ACHN (cell line): ENCODE results near the gene SMCHD1.
"Not testable (repeated sequence)": the region's sequence is repeated elsewhere in the genome, so short reads cannot be mapped to it uniquely, and the experiment has no call there.

Source experiments
- DNase-seq: peaks from one replicate; pipeline ENCODE4 v3.0.0-alpha.2; 2015
- in situ Hi-C: cut with HindIII; loops from 2 replicates; pipeline ENCODE4 v1.10.0; 2017; ENCODE audit warnings: low sequenced_read_pairs, low pct_ligation_motif_present, low pct_unique_long_range_greater_than_20kb

The SMCHD1 gene

GRCh38 chr18:2839202-2839601, 183.7 kb downstream of the SMCHD1 start:
- in situ Hi-C loops: no loop called here
- no peak for DNase-seq

DNA sequence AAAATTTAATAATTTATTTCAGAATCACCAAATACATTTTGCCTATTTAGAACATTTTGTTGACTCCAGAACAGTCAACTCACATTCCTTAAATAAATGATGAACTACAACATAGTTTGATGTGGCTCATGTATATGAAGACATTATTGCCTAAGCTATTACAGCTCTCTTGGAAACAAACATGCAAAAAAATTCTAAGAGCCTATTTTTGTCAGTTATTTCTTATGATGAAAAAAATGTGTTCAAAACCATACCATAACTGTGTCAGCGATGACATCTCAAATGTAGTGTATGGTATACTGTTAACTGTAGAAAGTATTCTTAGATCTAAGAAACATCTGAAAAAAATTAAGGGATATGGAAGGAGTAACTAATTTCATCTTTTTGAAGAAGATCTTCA, 185.0 kb downstream of the SMCHD1 start:
- in situ Hi-C loops: no loop called here
- DNase-seq: no peak

- in situ Hi-C loops: no loop called here
- no peak for DNase-seq
Observed at GRCh38 chr18:2843146-2843545, 187.6 kb downstream of the SMCHD1 start.

- no peak for DNase-seq
- in situ Hi-C loops: no loop called here
Observed at GRCh38 chr18:2845172-2845571, 189.6 kb downstream of the SMCHD1 start.

DNA sequence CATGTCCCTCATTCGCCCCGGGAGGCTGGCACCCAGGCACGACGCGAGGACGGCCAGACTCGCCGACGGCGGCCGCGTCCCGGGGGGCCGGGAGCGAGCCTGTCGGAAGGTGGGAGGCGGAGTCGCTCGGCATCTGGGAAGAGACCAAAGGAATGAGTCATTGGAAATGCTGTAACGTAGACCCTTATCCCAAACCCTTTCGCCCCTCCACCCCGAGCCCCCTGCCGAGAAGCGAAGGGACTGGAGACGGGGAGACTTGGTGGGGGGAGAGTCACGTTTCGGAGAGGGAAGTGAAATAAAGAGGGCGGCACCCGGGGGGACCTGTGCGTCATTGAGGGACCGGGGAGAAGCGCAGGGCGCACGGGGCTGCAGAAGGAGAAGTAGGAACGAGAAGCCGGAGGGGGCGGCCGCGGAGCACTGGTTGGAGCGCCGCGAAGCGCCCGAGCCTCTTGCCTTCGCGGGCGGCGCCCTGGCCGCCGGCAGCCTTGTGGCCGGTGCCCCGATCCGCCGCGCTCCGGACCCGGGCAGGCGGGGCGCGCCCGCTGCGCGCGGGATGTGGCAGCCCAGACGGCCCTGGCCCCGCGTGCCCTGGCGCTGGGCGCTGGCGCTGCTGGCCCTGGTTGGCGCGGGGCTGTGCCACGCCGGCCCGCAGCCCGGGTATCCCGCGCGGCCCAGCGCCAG, 191.2 kb downstream of the SMCHD1 start, which contains the start of gene EMILIN2:
Gene EMILIN2, plus strand, starts transcription at position 371 of the 681 bp plus-strand sequence. Its CDS starts 183 bp downstream, at position 554.
- peak; percentile 5 for DNase-seq
- in situ Hi-C loops: no loop called here

DNA sequence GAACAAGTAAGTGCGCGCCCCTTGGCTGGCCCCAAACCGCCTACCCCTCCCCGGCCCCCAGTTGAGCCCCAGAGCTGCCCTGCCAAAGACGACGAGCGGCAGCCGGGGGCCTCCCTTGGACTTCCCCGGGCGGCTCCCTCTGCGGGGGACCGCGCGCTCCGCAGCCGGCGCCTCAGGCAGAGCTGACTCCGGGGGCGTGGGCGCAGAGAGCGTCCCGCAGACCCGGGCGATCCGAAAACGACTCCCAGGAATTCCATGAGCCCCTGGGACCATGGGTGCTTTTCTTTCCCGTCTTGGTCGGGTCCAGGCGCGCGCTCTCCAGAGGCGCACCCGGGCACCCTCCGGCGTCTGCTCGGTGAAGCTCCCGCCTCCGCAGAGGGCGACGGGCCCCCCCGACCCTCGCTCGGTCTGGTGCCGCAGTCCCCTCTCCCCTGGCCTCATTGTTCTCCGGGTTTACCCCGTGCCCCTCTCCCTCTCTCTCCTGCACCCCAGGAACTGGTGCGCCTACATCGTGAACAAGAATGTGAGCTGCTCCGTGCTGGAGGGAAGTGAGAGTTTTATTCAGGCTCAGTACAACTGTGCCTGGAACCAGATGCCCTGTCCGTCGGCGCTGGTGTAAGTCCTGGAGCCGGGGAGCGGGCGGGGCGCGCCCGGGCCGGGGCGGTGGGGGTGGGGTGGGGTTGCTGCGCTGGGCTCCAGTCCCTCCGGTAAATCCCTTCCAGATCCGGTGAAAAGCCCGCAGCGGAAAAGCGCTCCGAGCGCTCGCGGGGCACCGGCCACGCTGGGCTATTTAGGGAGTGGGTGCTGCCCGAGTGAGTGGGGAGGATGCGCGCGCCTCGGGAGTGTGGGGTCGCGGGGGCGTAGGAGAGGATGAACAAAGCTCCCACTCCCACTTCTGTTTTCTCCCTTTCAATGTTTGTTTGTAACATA, 192.1 kb downstream of the SMCHD1 start:
- in situ Hi-C loops: no loop called here
- peak; percentile 3 for DNase-seq

DNA sequence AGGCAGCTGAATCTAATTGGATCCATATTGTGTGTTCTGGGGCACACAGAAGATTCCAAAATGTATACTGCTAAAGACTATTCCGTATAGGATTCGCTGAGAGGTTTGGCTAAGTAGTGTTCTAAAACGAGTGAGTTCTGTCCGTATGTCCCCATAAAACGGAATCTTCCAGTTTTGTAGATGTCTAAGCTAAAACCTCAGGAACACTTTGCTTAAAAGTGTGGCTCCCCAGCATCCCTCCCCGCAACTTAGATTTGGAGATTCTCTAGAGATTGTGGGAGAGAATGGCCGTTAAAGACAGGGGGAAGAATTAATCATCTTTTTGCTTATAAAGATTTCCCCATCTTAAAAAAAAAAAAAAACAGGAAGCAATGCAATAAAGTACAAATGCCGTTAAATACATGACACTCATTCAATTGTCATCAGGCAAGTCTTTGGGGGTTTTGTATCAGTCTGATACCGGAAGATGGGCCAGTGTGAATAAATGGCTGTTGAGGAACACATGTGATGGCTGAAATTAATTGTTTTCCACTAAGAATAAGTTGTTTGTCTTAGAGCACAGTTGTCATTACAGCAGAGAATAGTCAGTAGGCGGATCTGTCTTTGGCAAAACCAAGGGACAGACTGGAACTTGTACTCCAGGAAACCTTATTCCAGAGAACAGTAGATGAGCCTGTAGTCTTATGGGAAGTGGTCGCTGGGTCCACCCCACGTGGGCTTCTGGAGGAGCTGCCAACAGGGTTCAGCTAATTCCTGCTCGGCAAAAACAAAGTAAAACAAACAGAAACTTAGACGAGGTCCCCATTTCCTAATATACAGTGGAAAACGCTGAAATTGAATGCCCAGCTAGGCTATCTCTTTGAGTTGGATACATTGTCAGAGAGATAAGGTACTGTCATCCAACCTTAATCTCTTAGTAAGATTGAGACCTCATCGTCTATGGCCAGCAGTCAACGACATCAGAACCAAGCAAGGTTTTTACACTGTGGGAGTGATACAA, 193.0 kb downstream of the SMCHD1 start:
- DNase-seq: no peak
- in situ Hi-C loops: no loop called here

GRCh38 chr18:2850816-2851215, 195.3 kb downstream of the SMCHD1 start:
- no peak for DNase-seq
- in situ Hi-C loops: no loop called here

- in situ Hi-C loops: no loop called here
- no peak for DNase-seq
Observed at GRCh38 chr18:2851771-2852170, 196.2 kb downstream of the SMCHD1 start.

- DNase-seq, in situ Hi-C loops: not testable (repeated sequence)
Observed at GRCh38 chr18:2852460-2852859, 196.9 kb downstream of the SMCHD1 start.

- in situ Hi-C loops: no loop called here
- no peak for DNase-seq
Observed at GRCh38 chr18:2853173-2853925, 197.8 kb downstream of the SMCHD1 start.

GRCh38 chr18:2853926-2854664, 198.6 kb downstream of the SMCHD1 start:
- in situ Hi-C loops: no loop called here
- DNase-seq: no peak
